ENCODE results near the gene VDAC2.

The VDAC2 gene

GRCh38 chr10:75254739-75255138 is 44.1 kb downstream of the VDAC2 start:
- DNase-seq = no peak

GRCh38 chr10:75260990-75261389 is 50.4 kb downstream of the VDAC2 start:
- DNase-seq = no peak

- DNase-seq = no peak
These were observed 51.5 kb downstream of the VDAC2 start for GRCh38 chr10:75261813-75262705.

- DNase-seq = no peak
These were observed 53.2 kb downstream of the VDAC2 start for GRCh38 chr10:75263806-75264205.

- DNase-seq = no peak
These were observed 55.3 kb downstream of the VDAC2 start for GRCh38 chr10:75265856-75266255.

GRCh38 chr10:75266945-75267344 is 56.3 kb downstream of the VDAC2 start:
- DNase-seq = no peak

GRCh38 chr10:75269605-75270004 is 59.0 kb downstream of the VDAC2 start:
- no peak for DNase-seq

- DNase-seq = no peak
These were observed 61.5 kb downstream of the VDAC2 start for GRCh38 chr10:75272094-75272493.

- DNase-seq = no peak
These were observed 62.3 kb downstream of the VDAC2 start for GRCh38 chr10:75272896-75273295.

- DNase-seq = no peak
These were observed 65.7 kb downstream of the VDAC2 start for GRCh38 chr10:75276069-75276872.

- no peak for DNase-seq
These were observed 69.6 kb downstream of the VDAC2 start for GRCh38 chr10:75280236-75280635.
